Heart right ventricle (tissue), 16 donors: ENCODE results near the gene KCNJ11. TPM values are rescaled to one million over a fixed set of nuclear protein-coding genes. Genes with fewer than 3 reads are reported as not detected.

ENCODE experiments used
- ATAC-seq, 8 donors: fragments of 200-7000 bp; cut with Tn5 transposase; one replicate each; pipeline ENCODE4 v1.9.1; 2020; ENCODE audit warnings: mild to moderate bottlenecking in 8 of 8, moderate library complexity in 8 of 8, moderate number of reproducible peaks in 1 of 8
- DNase-seq, 2 donors: peaks; one replicate each; pipeline ENCODE4 v3.0.0-alpha.2; 2020
- H3K27ac ChIP-seq, 10 donors: fragments of 200-600 bp; sonication (generic) in 2 of 10; one replicate each; pipeline versions ENCODE4 v1.5.0 to v1.8.0; 2020 to 2022; ENCODE audit warnings: mild to moderate bottlenecking in 3 of 10
- H3K27me3 ChIP-seq, 7 donors: fragments of 200-600 bp; one replicate each; pipeline ENCODE4 v1.8.0; 2021 to 2022; ENCODE audit warnings: mild to moderate bottlenecking in 2 of 7
- H3K36me3 ChIP-seq, 9 donors: fragments of 200-600 bp; sonication (generic) in 1 of 9; one replicate each; pipeline versions ENCODE4 v1.5.0 to v1.8.0; 2020 to 2022; ENCODE audit warnings: mild to moderate bottlenecking in 2 of 9
- H3K4me1 ChIP-seq, 9 donors: fragments of 200-600 bp; sonication (generic) in 1 of 9; one replicate each; pipeline versions ENCODE4 v1.5.0 to v1.8.0; 2020 to 2022; ENCODE audit warnings: mild to moderate bottlenecking in 4 of 9
- H3K4me3 ChIP-seq, 10 donors: fragments of 200-600 bp; sonication (generic) in 2 of 10; one replicate each; pipeline versions ENCODE4 v1.5.0 to v1.8.0; 2020 to 2022; ENCODE audit warnings: mild to moderate bottlenecking in 7 of 10, moderate library complexity in 2 of 10
- H3K9me3 ChIP-seq, 11 donors: fragments of 200-600 bp in 10 of 11; sonication (generic) in 2 of 11; one replicate each; pipeline versions ENCODE4 v1.5.0 to v1.8.0; 2013 to 2022; ENCODE audit warnings: mild to moderate bottlenecking in 2 of 11, control low read depth in 1 of 11, moderate library complexity in 1 of 11
- CTCF ChIP-seq, 9 donors: fragments of 200-600 bp; sonication (generic) in 2 of 9; IDR thresholded peaks; one replicate each; pipeline versions ENCODE4 v1.5.0 to v1.8.0; 2021 to 2022; ENCODE audit warnings: antibody characterized with exemption in 9 of 9, mild to moderate bottlenecking in 5 of 9, moderate library complexity in 1 of 9
- WGBS, 2 donors: extraction: QIAGEN DNeasy Blood & Tissue Kit; methylation state at CpG; one replicate each; pipeline ENCODE4 v1.1.7; 2013; ENCODE audit warnings: inconsistent platforms in 1 of 2; 5-methylcytosine and 5-hydroxymethylcytosine counted together
- intact Hi-C, 10 donors: fragments of 100-400 bp; cut with DNase I; formaldehyde crosslinking; loops; one replicate each; pipeline versions ENCODE4 v1.11.1 to v1.14.2; 2022
- polyA plus RNA-seq, 2 donors: library from polyadenylated mRNA; stranded (reverse); fragments of 200-250 nt; gene quantifications; one replicate each; pipeline ENCODE4 v1.2.3, GENCODE V29; 2013
- total RNA-seq, 10 donors: library from RNA; stranded (reverse); fragmentation: NEBNext Ultra II Directional in 3 of 10; extraction: Animal tissue kit (Norgen Biotek cat#: 25700) in 3 of 10; gene quantifications; one replicate each; pipeline versions ENCODE4 v1.2.1 to v1.2.4, GENCODE V29; 2021 to 2023
- donor health status: Arrhythmogenic right ventricular cardiomyopathy.
- donor health status: ischemic (EF 13 %, LVEDD 7.1; RV severe dilation, severe dysfunction).
- donor health status: healthy with polysubstance abuse.
- donor health status: DM: no; HTN: yes; CAD: no.
- donor health status: DM: no; HTN: no; CAD: no.
- donor health status: ischemic (EF 25% LVEDD 6.9; RV normal size, moderate dysfunction).
- donor health status: ischemic (EF 25% LVEDD 5.7; RV mildly dilated, moderate dysfunction).
- donor health status: healthy.
- donor health status: DM: yes; HTN: yes; CAD: no.
- donor health status: Ischemic cardiomyopathy.
- donor health status: ischemic (EF 35%, LVEDD 5.7; RV mildly dilated, moderate dysfunction).
- donor health status: nonischemic (EF 11% LVEDD 7.7; RV severe dilation, severe dysfunction).
- donor health status: DM: yes; HTN: yes; CAD: no.
- donor health status: PGD.
- donor health status: ischemic (EF 29% LVEDD 5.4; RV normal size, mild dysfunction).
- donor health status: nonischemic (EF 23%, LVEDD 6.1; RV moderate dilation, normal function).

Gene KCNJ11
- total and polyA plus RNA-seq, 12 donors = 8.9 to 27.0 (median 13.9) TPM

GRCh38 chr11:17351172-17351509, 37.3 kb downstream of the KCNJ11 start:
- H3K27ac ChIP-seq = peak overlapping the region in 3 of 10 donors; percentile 32 to 51 (median 49)
- H3K9me3 ChIP-seq = no peaks in the 10 kb centered on the region
- H3K36me3 ChIP-seq = no peaks in the 10 kb centered on the region
- intact Hi-C loops = loop anchor here in 2 of 10 donors (5.0 kb wide), 2 partner anchors 74 to 119 kb away; partner anchors contain the start of gene NUCB2 (in 2 of the 2)
- peak overlapping the region in 9 of 10 donors; percentile 50 to 77 (median 71) for H3K4me3 ChIP-seq
- WGBS, 2 donors = 28% methylated on average over 12 of the region's 12 CpGs
- H3K4me1 ChIP-seq = peaks cover 0 to 34% (median 16%) of the 10 kb centered on the region in 9 donors
- TF ChIP-seq CTCF (IDR thresholded peaks at IDR 0.05) = peak in 3 of 9 donors; percentile 6 to 9 (median 9)
- no peak for ATAC-seq
- no peak for DNase-seq
- H3K27me3 ChIP-seq = peaks cover 0 to 4% (median 0%) of the 10 kb centered on the region in 7 donors

- intact Hi-C loops = loop anchor here in 2 of 10 donors (5.0 kb wide), 2 partner anchors 73 to 118 kb away; partner anchors contain the start of gene NUCB2 (in 2 of the 2)
- no peak for ATAC-seq
- H3K27ac ChIP-seq = no peak overlapping the region
- WGBS, 2 donors = 93 to 98% methylated on average over 7 of the region's 7 CpGs
- peaks cover 0 to 34% (median 16%) of the 10 kb centered on the region in 9 donors for H3K4me1 ChIP-seq
- DNase-seq = no peak
- peaks cover 0 to 4% (median 0%) of the 10 kb centered on the region in 7 donors for H3K27me3 ChIP-seq
- H3K4me3 ChIP-seq = no peak overlapping the region
- no peaks in the 10 kb centered on the region for H3K9me3 ChIP-seq
- no peaks in the 10 kb centered on the region for H3K36me3 ChIP-seq
- TF ChIP-seq CTCF (IDR thresholded peaks at IDR 0.05) = no peak
Observed at GRCh38 chr11:17350455-17351171, 37.8 kb downstream of the KCNJ11 start.

GRCh38 chr11:17347676-17348075, 40.8 kb downstream of the KCNJ11 start:
- H3K36me3 ChIP-seq = peaks cover 0 to 6% (median 0%) of the 10 kb centered on the region in 9 donors
- peaks cover 0 to 17% (median 6%) of the 10 kb centered on the region in 9 donors for H3K4me1 ChIP-seq
- ATAC-seq (no peak), DNase-seq (no peak)
- WGBS, 2 donors = 80 to 81% methylated on average over 1 of the region's 1 CpG
- H3K4me3 ChIP-seq = no peak overlapping the region
- intact Hi-C loops = no loop called here
- no peaks in the 10 kb centered on the region for H3K9me3 ChIP-seq
- no peak overlapping the region for H3K27ac ChIP-seq
- TF ChIP-seq CTCF (IDR thresholded peaks at IDR 0.05) = no peak
- peaks cover 0 to under 1% (median 0%) of the 10 kb centered on the region in 7 donors for H3K27me3 ChIP-seq

GRCh38 chr11:17343907-17344306, 44.6 kb downstream of the KCNJ11 start:
- Histone ChIP-seq H3K9me3 (no peaks in the 10 kb centered on the region), H3K36me3 (peaks cover 0 to 6% (median 0%) of the 10 kb centered on the region in 9 donors), H3K4me1 (no peaks in the 10 kb centered on the region), H3K27me3 (no peaks in the 10 kb centered on the region), H3K4me3 (no peak overlapping the region), H3K27ac (no peak overlapping the region)
- ATAC-seq = no peak
- intact Hi-C loops = no loop called here
- DNase-seq = no peak
- no peak for TF ChIP-seq CTCF (IDR thresholded peaks at IDR 0.05)
- 86 to 93% methylated on average over 1 of the region's 1 CpG for WGBS, 2 donors
